ENCODE measurements around the gene CREB5.

CREB5 gene

GRCh38 chr7:28502408-28502807 is 90.1 kb downstream of the CREB5 start:
- TF ChIP-seq CTCF (IDR thresholded peaks at IDR 0.05; ENCODE audit: borderline replicate concordance, control extremely low read depth, extremely low read depth, insufficient read depth, missing control alignments): no peak

GRCh38 chr7:28503396-28503795 is 91.1 kb downstream of the CREB5 start:
- no peak for TF ChIP-seq CTCF (IDR thresholded peaks at IDR 0.05; ENCODE audit: borderline replicate concordance, control extremely low read depth, extremely low read depth, insufficient read depth, missing control alignments)
- in situ Hi-C loops (cut with MboI; ENCODE audit: low sequenced_read_pairs, unreplicated experiment): no loop called here
- no peak for DNase-seq (ENCODE audit: low spot score)

More at GRCh38 chr7:28502408-28502807, 90.1 kb downstream of the CREB5 start:
- in situ Hi-C loops (cut with MboI; ENCODE audit: low sequenced_read_pairs, unreplicated experiment): no loop called here
- DNase-seq (ENCODE audit: low spot score): no peak

GRCh38 chr7:28505014-28505413 is 92.7 kb downstream of the CREB5 start:
- in situ Hi-C loops (cut with MboI; ENCODE audit: low sequenced_read_pairs, unreplicated experiment): no loop called here
- DNase-seq (ENCODE audit: low spot score): no peak
- TF ChIP-seq CTCF (IDR thresholded peaks at IDR 0.05; ENCODE audit: borderline replicate concordance, control extremely low read depth, extremely low read depth, insufficient read depth, missing control alignments): no peak

GRCh38 chr7:28505867-28506266 is 93.5 kb downstream of the CREB5 start:
- in situ Hi-C loops (cut with MboI; ENCODE audit: low sequenced_read_pairs, unreplicated experiment): no loop called here
- no peak for DNase-seq (ENCODE audit: low spot score)
- no peak for TF ChIP-seq CTCF (IDR thresholded peaks at IDR 0.05; ENCODE audit: borderline replicate concordance, control extremely low read depth, extremely low read depth, insufficient read depth, missing control alignments)

- no peak for DNase-seq (ENCODE audit: low spot score)
- TF ChIP-seq CTCF (IDR thresholded peaks at IDR 0.05; ENCODE audit: borderline replicate concordance, control extremely low read depth, extremely low read depth, insufficient read depth, missing control alignments): no peak
- in situ Hi-C loops (cut with MboI; ENCODE audit: low sequenced_read_pairs, unreplicated experiment): no loop called here
Measured at GRCh38 chr7:28507525-28508282, 95.4 kb downstream of the CREB5 start.

GRCh38 chr7:28509251-28510025 is 97.1 kb downstream of the CREB5 start:
- in situ Hi-C loops (cut with MboI; ENCODE audit: low sequenced_read_pairs, unreplicated experiment): no loop called here
- DNase-seq (ENCODE audit: low spot score): peak; percentile 75
- TF ChIP-seq CTCF (IDR thresholded peaks at IDR 0.05; ENCODE audit: borderline replicate concordance, control extremely low read depth, extremely low read depth, insufficient read depth, missing control alignments): no peak
